HL-60 (cell line): ENCODE results near the gene METTL15.

Experiments used
- GABPA ChIP-seq: IDR thresholded peaks from 2 replicates; pipeline ENCODE4 v1.6.1; 2012; ENCODE audit warnings: low read depth
- POLR2AphosphoS5 ChIP-seq: IDR thresholded peaks from 2 replicates; pipeline ENCODE4 v1.6.1; 2012; ENCODE audit warnings: low read depth
- TF ChIP-seq, protein P1 (sequence below): IDR thresholded peaks from one replicate; pipeline ENCODE4 v1.5.1; 2011; ENCODE audit warnings: low read length, control low read depth, inconsistent platforms; ENCODE audit not compliant: insufficient read depth
- TF ChIP-seq, protein P2 (sequence below): IDR thresholded peaks from 2 replicates; pipeline ENCODE4 v1.6.1; 2012; ENCODE audit warnings: low read depth; ENCODE audit not compliant: insufficient replicate concordance

DNA sequence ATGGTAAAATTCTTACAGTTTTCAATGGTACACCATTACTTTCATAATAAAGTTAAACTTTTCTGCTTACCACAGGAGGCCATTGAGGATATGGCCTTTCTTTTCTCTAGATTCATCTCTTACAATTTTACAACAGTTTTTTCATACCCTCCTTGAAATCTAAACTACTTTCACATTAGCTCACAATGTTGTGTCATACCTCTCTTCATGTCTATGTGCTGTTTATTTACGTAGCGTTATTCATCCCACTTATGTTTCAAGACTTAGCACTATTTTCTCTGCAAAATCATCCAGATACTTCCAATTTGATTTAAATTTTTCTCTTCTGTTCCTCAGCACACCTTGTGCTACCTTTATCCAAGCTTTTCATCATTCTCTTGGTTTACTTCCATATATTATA is 123.3 kb downstream of the METTL15 start:
- TF ChIP-seq, protein P1, sequence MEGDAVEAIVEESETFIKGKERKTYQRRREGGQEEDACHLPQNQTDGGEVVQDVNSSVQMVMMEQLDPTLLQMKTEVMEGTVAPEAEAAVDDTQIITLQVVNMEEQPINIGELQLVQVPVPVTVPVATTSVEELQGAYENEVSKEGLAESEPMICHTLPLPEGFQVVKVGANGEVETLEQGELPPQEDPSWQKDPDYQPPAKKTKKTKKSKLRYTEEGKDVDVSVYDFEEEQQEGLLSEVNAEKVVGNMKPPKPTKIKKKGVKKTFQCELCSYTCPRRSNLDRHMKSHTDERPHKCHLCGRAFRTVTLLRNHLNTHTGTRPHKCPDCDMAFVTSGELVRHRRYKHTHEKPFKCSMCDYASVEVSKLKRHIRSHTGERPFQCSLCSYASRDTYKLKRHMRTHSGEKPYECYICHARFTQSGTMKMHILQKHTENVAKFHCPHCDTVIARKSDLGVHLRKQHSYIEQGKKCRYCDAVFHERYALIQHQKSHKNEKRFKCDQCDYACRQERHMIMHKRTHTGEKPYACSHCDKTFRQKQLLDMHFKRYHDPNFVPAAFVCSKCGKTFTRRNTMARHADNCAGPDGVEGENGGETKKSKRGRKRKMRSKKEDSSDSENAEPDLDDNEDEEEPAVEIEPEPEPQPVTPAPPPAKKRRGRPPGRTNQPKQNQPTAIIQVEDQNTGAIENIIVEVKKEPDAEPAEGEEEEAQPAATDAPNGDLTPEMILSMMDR: no peak
- TF ChIP-seq, protein P2, sequence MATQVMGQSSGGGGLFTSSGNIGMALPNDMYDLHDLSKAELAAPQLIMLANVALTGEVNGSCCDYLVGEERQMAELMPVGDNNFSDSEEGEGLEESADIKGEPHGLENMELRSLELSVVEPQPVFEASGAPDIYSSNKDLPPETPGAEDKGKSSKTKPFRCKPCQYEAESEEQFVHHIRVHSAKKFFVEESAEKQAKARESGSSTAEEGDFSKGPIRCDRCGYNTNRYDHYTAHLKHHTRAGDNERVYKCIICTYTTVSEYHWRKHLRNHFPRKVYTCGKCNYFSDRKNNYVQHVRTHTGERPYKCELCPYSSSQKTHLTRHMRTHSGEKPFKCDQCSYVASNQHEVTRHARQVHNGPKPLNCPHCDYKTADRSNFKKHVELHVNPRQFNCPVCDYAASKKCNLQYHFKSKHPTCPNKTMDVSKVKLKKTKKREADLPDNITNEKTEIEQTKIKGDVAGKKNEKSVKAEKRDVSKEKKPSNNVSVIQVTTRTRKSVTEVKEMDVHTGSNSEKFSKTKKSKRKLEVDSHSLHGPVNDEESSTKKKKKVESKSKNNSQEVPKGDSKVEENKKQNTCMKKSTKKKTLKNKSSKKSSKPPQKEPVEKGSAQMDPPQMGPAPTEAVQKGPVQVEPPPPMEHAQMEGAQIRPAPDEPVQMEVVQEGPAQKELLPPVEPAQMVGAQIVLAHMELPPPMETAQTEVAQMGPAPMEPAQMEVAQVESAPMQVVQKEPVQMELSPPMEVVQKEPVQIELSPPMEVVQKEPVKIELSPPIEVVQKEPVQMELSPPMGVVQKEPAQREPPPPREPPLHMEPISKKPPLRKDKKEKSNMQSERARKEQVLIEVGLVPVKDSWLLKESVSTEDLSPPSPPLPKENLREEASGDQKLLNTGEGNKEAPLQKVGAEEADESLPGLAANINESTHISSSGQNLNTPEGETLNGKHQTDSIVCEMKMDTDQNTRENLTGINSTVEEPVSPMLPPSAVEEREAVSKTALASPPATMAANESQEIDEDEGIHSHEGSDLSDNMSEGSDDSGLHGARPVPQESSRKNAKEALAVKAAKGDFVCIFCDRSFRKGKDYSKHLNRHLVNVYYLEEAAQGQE: no peak
- TF ChIP-seq GABPA (no peak), POLR2AphosphoS5 (no peak)
